ENCODE results near the gene CACNA1E.

- no peak for TF ChIP-seq CTCF (IDR thresholded peaks at IDR 0.05)
- TF ChIP-seq POLR2A (IDR thresholded peaks at IDR 0.05), result no peak
Measured at GRCh38 chr1:181675918-181676190, 192.5 kb downstream of the CACNA1E start.
